ENCODE measurements around the gene DENND11.
A peak's percentile ranks its signal among the peaks of the same experiment; 100 is the strongest.

DENND11 gene, protein sequence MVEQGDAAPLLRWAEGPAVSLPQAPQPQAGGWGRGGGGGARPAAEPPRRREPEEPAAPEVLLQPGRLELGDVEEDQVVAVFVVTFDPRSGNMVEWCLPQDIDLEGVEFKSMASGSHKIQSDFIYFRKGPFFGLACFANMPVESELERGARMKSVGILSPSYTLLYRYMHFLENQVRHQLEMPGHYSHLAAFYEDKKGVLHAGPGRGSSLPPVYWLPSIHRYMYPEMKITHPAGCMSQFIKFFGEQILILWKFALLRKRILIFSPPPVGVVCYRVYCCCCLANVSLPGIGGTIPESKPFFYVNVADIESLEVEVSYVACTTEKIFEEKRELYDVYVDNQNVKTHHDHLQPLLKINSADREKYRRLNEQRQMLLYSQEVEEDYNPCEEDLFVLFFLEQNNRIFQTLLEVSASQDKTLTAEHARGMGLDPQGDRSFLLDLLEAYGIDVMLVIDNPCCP

GRCh38 chr7:141702047-141702567 lies at the start of gene DENND11:
Gene DENND11 (minus strand): TSS chr7:141702166. CDS start chr7:141702153, 13 bp downstream.
- peak; percentile 70 for ATAC-seq
- H3K27me3 Mint-ChIP-seq = no peaks in the 10 kb centered on the region
- peaks cover 42% of the 10 kb centered on the region for H3K4me1 Mint-ChIP-seq
- DNase-seq = peak; percentile 57
- peaks cover 2% of the 10 kb centered on the region for H3K36me3 Mint-ChIP-seq (ENCODE audit: low read depth)
- H3K27ac Mint-ChIP-seq = peak within 1 kb of the TSS; percentile 77
- peak within 1 kb of the TSS; percentile 81 for H3K4me3 Mint-ChIP-seq
- no peaks in the 10 kb centered on the region for H3K9me3 Mint-ChIP-seq

GRCh38 chr7:141748396-141748795 lies 46.4 kb upstream of the DENND11 start:
- H3K4me3 Mint-ChIP-seq = no peak overlapping the region
- H3K36me3 Mint-ChIP-seq (ENCODE audit: low read depth) = peaks cover 79% of the 10 kb centered on the region
- DNase-seq (no peak), ATAC-seq (no peak)
- H3K4me1 Mint-ChIP-seq = peaks cover 4% of the 10 kb centered on the region
- H3K9me3 Mint-ChIP-seq = peaks cover 26% of the 10 kb centered on the region
- no peak overlapping the region for H3K27ac Mint-ChIP-seq
- no peaks in the 10 kb centered on the region for H3K27me3 Mint-ChIP-seq

GRCh38 chr7:141744131-141744530 lies 42.2 kb upstream of the DENND11 start:
- DNase-seq (no peak), ATAC-seq (no peak)
- Mint-ChIP-seq H3K9me3 (no peaks in the 10 kb centered on the region), H3K27ac (no peak overlapping the region), H3K27me3 (no peaks in the 10 kb centered on the region), H3K4me3 (no peak overlapping the region), H3K36me3 (ENCODE audit: low read depth) (peaks cover 75% of the 10 kb centered on the region), H3K4me1 (peaks cover 37% of the 10 kb centered on the region)

DNA sequence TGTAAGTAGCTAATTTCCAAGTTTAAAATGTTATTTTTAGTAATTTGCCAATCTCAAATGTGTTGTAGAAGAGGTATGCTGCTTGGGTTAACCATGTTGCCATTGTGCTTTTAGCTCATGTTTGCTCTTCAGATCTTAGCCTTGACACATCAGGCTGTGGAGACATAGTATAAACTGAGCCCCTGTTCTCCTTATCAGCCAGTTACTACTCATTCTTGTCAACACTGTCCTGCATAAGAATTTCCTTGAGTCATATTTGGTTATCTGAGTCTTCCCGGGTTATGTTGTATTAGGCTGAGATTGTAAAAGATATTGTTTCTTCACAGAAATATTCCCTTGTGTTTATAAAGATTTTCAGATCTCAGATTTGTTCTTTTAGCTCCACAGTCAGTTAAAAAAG lies 40.3 kb upstream of the DENND11 start:
- H3K27ac Mint-ChIP-seq = no peak overlapping the region
- DNase-seq (no peak), ATAC-seq (no peak)
- H3K4me3 Mint-ChIP-seq = no peak overlapping the region
- peaks cover 70% of the 10 kb centered on the region for H3K36me3 Mint-ChIP-seq (ENCODE audit: low read depth)
- H3K4me1 Mint-ChIP-seq = peaks cover 51% of the 10 kb centered on the region
- H3K9me3 Mint-ChIP-seq = no peaks in the 10 kb centered on the region
- H3K27me3 Mint-ChIP-seq = no peaks in the 10 kb centered on the region

GRCh38 chr7:141739250-141739649 lies 37.3 kb upstream of the DENND11 start:
- Mint-ChIP-seq H3K27ac (peak overlapping the region; percentile 97), H3K27me3 (no peaks in the 10 kb centered on the region), H3K9me3 (no peaks in the 10 kb centered on the region), H3K4me1 (peaks cover 55% of the 10 kb centered on the region), H3K36me3 (ENCODE audit: low read depth) (peaks cover 52% of the 10 kb centered on the region), H3K4me3 (peak overlapping the region; percentile 99)
- ATAC-seq (no peak), DNase-seq (no peak)

DNA sequence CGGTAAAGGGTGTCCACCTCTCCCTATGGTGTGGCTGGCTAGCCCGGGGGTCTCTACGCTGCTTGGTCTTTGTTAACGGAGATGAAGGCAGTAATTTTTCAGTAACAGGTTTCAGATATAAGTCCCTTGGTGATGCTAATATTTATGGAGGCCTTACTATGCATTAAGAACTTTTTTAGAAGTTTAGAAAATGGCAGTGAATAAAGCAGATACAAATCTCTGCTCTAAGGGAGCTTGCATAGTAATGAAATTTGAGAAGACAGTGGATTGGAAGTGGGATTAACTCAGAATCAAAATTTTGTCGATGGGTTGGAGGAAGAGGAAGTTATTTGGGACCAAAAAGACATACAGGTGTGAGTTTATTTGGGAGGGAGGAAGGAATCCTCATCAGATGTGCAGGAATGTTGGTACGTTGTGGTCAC lies 36.6 kb upstream of the DENND11 start:
- Mint-ChIP-seq H3K4me1 (peaks cover 51% of the 10 kb centered on the region), H3K36me3 (ENCODE audit: low read depth) (peaks cover 46% of the 10 kb centered on the region)
- no peak for ATAC-seq

DNA sequence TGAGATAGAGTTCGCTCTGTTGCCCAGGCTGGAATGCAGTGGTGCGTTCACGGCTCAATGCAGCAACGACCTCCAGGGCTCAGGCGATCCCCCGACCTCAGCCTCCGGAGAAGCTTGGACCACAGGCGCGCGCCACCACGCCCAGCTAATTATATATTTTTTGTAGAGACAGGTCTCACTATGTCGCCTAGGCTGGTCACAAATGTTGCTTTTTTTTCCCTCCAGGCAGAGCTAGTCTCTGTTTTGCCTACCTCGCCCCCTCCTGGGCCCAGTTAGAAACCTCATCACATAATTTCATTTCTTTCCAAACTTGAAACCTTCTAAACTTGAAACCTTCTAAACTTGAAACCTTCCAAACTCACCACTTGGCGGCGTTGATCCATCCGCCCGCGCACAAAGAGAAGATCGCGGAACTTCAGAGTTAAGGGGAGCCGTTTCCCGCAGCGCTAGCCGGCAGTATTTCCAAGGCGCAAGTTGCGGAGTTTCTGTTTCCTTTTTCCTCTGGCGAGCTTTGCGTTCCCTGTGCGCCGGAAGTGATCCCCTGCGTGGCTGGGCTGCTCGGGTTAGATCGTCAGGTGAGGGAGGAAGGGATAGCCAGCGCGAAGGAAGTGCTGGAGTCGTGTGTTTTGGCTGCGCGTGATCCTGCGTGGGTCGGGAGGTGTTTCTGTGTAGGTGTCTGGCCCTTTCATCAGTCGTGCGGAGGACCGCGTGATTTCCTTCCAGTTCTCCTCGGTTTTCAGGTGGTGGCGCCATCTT lies 36.0 kb upstream of the DENND11 start, which contains the start of gene SSBP1:
SSBP1 (plus strand) TSS at position 523 of the 756 bp plus-strand sequence. CDS start 809 bp downstream, outside the sequence.
- Mint-ChIP-seq H3K27ac (peak within 1 kb of the TSS; percentile 97), H3K4me3 (peak within 1 kb of the TSS; percentile 99), H3K27me3 (no peaks in the 10 kb centered on the region), H3K36me3 (ENCODE audit: low read depth) (peaks cover 40% of the 10 kb centered on the region), H3K9me3 (no peaks in the 10 kb centered on the region), H3K4me1 (peaks cover 51% of the 10 kb centered on the region)
- peak; percentile 90 for ATAC-seq
- peak; percentile 89 for DNase-seq

More for the DNA sequence above, 36.6 kb upstream of the DENND11 start:
- H3K9me3 Mint-ChIP-seq = no peaks in the 10 kb centered on the region
- no peak for DNase-seq
- peak overlapping the region; percentile 99 for H3K4me3 Mint-ChIP-seq
- H3K27ac Mint-ChIP-seq = peak overlapping the region; percentile 97
- no peaks in the 10 kb centered on the region for H3K27me3 Mint-ChIP-seq

DNA sequence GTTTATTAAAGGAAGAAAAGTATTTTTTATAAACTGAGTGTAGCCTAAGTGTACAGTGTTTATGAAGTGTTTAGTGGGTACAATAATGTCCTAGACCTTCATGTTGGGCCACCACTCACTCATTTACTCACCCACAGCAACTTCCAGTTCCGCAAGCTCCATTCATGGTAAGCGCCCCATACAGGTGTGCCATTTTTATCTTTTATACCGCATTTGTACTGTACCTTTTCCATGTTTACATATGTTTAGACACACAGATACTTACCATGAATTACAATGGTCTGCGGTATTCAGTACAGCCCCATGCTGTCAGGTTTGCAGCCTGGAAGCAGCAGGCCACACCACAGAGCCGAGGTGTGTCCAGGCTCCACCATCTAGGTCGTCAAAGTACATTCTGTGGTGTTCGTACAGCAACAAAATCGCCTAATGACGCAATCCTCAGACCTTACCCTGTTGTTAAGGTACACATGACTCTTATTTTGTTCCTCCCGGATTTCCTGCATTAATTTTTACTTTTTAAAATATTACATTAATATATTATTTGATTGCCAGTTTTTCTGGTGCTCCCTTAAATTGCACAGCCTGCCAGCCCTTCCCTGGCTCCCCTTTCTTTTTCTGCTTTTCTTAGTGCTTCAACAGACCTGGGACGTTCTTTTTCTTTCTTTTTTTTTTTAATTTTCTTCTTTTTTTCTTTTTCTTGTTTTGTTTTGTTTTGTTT lies 35.3 kb upstream of the DENND11 start:
- Mint-ChIP-seq H3K27ac (peak overlapping the region; percentile 97), H3K36me3 (ENCODE audit: low read depth) (peaks cover 36% of the 10 kb centered on the region), H3K4me3 (peak overlapping the region; percentile 99), H3K9me3 (no peaks in the 10 kb centered on the region), H3K4me1 (peaks cover 48% of the 10 kb centered on the region), H3K27me3 (no peaks in the 10 kb centered on the region)
- peak; percentile 10 for DNase-seq
- ATAC-seq = no peak

DNA sequence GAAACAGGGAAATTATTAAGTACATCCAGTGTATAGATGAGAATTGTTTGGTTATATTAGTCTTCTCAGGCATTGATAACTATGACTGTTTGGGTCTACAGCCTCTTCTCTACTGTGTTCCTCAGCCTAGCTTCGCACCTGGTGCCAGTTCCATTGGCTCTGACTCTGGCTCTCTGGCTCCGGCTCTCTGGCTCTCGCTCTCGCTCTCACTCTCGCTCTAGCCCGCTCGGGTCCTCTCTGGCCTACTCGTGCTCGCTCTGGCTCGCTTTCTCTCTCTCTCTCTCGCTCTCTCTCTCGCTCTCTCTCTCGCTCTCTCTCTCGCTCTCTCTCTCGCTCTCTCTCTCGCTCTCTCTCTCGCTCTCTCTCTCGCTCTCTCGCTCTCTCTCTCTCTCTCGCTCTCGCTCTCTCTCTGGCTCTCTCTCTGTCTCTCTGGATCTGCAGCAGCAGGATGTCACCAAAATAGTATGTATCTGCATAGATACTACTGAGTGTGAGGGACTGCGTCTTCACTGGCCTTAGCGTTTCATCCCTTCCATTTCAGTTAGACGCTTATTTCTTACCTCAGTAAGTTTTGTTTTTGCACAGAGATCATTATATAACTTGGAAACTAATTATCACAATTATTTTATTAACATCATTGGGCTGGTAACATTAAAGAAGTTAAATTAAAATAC lies 29.6 kb upstream of the DENND11 start:
- Mint-ChIP-seq H3K4me3 (no peak overlapping the region), H3K27me3 (no peaks in the 10 kb centered on the region), H3K4me1 (peaks cover under 1% of the 10 kb centered on the region), H3K36me3 (ENCODE audit: low read depth) (no peaks in the 10 kb centered on the region), H3K27ac (no peak overlapping the region), H3K9me3 (no peaks in the 10 kb centered on the region)
- ATAC-seq (no peak), DNase-seq (no peak)

DNA sequence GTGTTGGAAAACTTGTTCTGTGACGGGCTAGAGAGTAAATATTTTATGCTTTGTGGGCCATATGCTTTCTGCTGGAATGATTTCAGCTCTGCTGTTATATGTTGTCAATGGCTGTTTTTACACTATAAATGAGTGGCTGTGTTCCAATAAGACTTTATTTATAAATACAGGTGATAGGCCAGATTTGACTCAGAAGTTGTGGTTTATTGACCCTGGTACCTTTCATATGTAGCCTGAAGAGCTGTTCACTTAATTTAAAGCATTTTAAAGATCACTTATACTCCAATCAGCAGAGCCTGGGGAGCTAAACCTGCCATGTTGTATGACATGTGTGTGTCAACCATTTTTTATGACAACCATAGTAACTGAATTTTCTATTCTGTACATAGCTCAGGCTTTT lies 27.1 kb upstream of the DENND11 start:
- H3K36me3 Mint-ChIP-seq (ENCODE audit: low read depth) = no peaks in the 10 kb centered on the region
- H3K4me3 Mint-ChIP-seq = no peak overlapping the region
- H3K27me3 Mint-ChIP-seq = no peaks in the 10 kb centered on the region
- DNase-seq = no peak
- no peaks in the 10 kb centered on the region for H3K4me1 Mint-ChIP-seq
- no peak overlapping the region for H3K27ac Mint-ChIP-seq
- no peak for ATAC-seq
- H3K9me3 Mint-ChIP-seq = no peaks in the 10 kb centered on the region

- no peaks in the 10 kb centered on the region for H3K4me1 Mint-ChIP-seq
- H3K4me3 Mint-ChIP-seq = no peak overlapping the region
- DNase-seq (no peak), ATAC-seq (no peak)
- no peaks in the 10 kb centered on the region for H3K27me3 Mint-ChIP-seq
- H3K36me3 Mint-ChIP-seq (ENCODE audit: low read depth) = peaks cover 2% of the 10 kb centered on the region
- H3K9me3 Mint-ChIP-seq = no peaks in the 10 kb centered on the region
- H3K27ac Mint-ChIP-seq = no peak overlapping the region
Observed at GRCh38 chr7:141722529-141722928, 20.6 kb upstream of the DENND11 start.

DNA sequence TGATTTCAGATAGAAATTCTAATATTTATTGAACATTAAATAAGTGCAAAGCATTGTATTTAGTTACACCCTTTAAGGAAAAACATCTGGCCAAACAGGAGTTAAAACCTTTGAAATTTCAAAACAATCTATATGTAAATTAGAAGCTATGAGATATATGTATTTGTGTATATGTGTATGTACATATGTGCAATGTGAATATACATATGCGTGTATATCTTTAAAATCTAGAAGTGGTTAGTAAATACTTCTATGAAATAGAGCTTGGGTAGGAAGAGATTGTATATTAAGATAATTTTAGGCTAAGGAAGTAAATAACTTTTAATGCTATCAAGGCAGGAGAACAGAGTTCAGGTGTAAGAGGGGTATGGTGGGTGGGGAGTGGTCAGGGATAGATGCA lies 15.5 kb upstream of the DENND11 start:
- Mint-ChIP-seq H3K36me3 (ENCODE audit: low read depth) (peaks cover 2% of the 10 kb centered on the region), H3K27ac (no peak overlapping the region), H3K4me1 (no peaks in the 10 kb centered on the region), H3K4me3 (no peak overlapping the region), H3K9me3 (no peaks in the 10 kb centered on the region), H3K27me3 (no peaks in the 10 kb centered on the region)
- DNase-seq = no peak
- no peak for ATAC-seq

DNA sequence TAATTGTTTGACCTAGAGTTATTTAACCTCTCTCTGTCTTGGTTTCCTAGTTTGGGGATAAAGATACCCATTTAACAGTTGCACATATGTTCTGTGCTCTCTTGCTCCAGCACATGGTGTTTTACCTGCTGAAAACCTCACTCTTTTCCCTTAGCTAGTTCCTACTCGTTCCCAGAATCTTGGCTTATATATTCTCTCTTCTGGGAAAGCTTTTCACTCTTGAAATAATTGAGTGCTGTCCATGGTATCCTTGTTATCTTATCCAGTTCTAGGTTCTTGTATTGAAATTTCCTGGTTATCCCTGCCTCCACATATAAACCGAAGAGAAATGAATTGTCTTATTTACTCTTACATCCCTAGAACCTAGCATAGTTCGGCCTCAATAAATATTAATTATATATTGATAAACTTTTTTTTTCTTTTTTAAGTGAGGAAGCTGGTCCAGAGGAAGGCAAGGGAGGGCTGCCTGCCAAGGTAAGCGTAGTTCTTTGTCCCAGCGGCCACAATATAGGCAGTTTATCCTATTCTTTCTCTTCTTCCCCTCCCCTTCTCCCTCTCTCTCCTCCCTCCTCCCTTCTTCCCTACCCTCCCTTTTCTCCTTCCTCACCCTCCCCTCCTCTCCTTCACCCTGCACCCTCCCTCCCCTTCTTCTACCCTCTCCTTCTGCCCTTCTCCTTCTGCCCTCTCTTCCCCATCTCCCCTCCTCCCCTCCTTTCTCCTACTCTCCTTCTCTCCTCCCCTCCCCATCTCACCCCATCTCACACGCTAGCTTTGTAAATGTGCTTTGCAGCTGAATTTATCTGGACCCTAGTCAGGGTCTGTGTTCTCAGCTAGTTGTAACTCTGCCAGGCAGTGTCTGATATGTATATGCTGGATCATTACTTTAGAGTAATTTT lies 14.1 kb upstream of the DENND11 start:
- Mint-ChIP-seq H3K27ac (no peak overlapping the region), H3K36me3 (ENCODE audit: low read depth) (peaks cover 2% of the 10 kb centered on the region), H3K9me3 (no peaks in the 10 kb centered on the region), H3K4me1 (no peaks in the 10 kb centered on the region), H3K4me3 (no peak overlapping the region), H3K27me3 (no peaks in the 10 kb centered on the region)
- ATAC-seq (no peak), DNase-seq (no peak)
